Measurements from ENCODE around the gene PBX1. TPM values are rescaled to one million over a fixed set of nuclear protein-coding genes. Genes with fewer than 3 reads are reported as not detected.

PBX1 gene
- total RNA-seq, 1 donor from 2014 or later = 29.7 TPM

- Mint-ChIP-seq H3K36me3 (ENCODE audit: unreplicated experiment) (peaks cover 4% of the 10 kb centered on the region), H3K9me3 (ENCODE audit: unreplicated experiment) (no peaks in the 10 kb centered on the region), H3K4me3 (ENCODE audit: unreplicated experiment) (no peak overlapping the region), H3K27me3 (ENCODE audit: unreplicated experiment) (no peaks in the 10 kb centered on the region), H3K27ac (ENCODE audit: unreplicated experiment) (no peak overlapping the region), H3K4me1 (ENCODE audit: unreplicated experiment) (peaks cover 31% of the 10 kb centered on the region)
- TF ChIP-seq, protein P1, sequence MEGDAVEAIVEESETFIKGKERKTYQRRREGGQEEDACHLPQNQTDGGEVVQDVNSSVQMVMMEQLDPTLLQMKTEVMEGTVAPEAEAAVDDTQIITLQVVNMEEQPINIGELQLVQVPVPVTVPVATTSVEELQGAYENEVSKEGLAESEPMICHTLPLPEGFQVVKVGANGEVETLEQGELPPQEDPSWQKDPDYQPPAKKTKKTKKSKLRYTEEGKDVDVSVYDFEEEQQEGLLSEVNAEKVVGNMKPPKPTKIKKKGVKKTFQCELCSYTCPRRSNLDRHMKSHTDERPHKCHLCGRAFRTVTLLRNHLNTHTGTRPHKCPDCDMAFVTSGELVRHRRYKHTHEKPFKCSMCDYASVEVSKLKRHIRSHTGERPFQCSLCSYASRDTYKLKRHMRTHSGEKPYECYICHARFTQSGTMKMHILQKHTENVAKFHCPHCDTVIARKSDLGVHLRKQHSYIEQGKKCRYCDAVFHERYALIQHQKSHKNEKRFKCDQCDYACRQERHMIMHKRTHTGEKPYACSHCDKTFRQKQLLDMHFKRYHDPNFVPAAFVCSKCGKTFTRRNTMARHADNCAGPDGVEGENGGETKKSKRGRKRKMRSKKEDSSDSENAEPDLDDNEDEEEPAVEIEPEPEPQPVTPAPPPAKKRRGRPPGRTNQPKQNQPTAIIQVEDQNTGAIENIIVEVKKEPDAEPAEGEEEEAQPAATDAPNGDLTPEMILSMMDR (IDR thresholded peaks at IDR 0.05) = no peak
- no peak for DNase-seq (ENCODE audit: extremely low spot score, unreplicated experiment)
These were observed 36.2 kb downstream of the PBX1 start for GRCh38 chr1:164595212-164595611.

DNA sequence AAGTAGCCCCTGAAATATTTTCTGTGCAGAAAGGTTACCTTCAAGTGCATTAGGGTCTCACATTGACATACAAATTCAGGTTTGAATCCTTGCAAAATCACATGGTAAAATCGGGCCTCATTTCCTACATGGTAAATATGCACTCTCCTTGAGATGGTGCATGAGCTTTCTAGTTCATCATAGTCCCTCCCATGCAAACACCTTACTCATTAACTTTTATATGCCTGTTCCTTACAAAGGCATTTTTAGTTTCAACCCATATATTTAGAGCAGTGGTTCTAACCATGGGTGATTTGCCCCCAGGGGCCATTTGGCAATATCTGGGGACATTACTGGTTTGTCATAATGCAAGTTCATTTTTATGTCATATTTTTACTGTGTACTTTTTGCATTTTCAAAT, 37.2 kb downstream of the PBX1 start:
- DNase-seq (ENCODE audit: extremely low spot score, unreplicated experiment) = no peak
- Mint-ChIP-seq H3K4me3 (ENCODE audit: unreplicated experiment) (no peak overlapping the region), H3K36me3 (ENCODE audit: unreplicated experiment) (peaks cover 4% of the 10 kb centered on the region), H3K4me1 (ENCODE audit: unreplicated experiment) (peaks cover 29% of the 10 kb centered on the region), H3K9me3 (ENCODE audit: unreplicated experiment) (no peaks in the 10 kb centered on the region), H3K27ac (ENCODE audit: unreplicated experiment) (no peak overlapping the region), H3K27me3 (ENCODE audit: unreplicated experiment) (no peaks in the 10 kb centered on the region)
- TF ChIP-seq, protein P1 (IDR thresholded peaks at IDR 0.05) = no peak

DNA sequence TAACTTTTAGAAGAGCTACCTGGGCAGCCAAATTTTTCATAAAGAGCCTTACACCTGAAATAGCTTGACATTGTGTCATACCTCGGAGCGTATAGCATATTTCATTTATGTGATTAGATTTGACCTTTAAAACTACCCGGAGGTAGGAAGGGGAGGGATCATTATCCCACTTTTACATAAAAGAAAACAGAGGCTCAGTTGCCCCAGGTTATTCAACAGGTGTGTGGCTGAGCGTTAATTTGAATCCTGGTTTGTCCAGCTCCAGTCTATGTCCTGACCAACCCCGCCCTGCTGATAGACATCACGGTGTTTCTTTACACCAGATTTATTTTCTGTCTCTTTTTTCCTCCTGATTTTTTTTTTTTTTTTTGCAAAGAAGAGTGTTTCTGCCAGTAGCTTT, 39.7 kb downstream of the PBX1 start:
- no peak for DNase-seq (ENCODE audit: extremely low spot score, unreplicated experiment)
- no peak overlapping the region for H3K4me3 Mint-ChIP-seq (ENCODE audit: unreplicated experiment)
- peaks cover 30% of the 10 kb centered on the region for H3K4me1 Mint-ChIP-seq (ENCODE audit: unreplicated experiment)
- peaks cover 4% of the 10 kb centered on the region for H3K36me3 Mint-ChIP-seq (ENCODE audit: unreplicated experiment)
- no peaks in the 10 kb centered on the region for H3K9me3 Mint-ChIP-seq (ENCODE audit: unreplicated experiment)
- no peaks in the 10 kb centered on the region for H3K27me3 Mint-ChIP-seq (ENCODE audit: unreplicated experiment)
- TF ChIP-seq, protein P1 (IDR thresholded peaks at IDR 0.05) = no peak
- H3K27ac Mint-ChIP-seq (ENCODE audit: unreplicated experiment) = no peak overlapping the region

- H3K36me3 Mint-ChIP-seq (ENCODE audit: unreplicated experiment) = peaks cover 4% of the 10 kb centered on the region
- H3K9me3 Mint-ChIP-seq (ENCODE audit: unreplicated experiment) = no peaks in the 10 kb centered on the region
- H3K27me3 Mint-ChIP-seq (ENCODE audit: unreplicated experiment) = no peaks in the 10 kb centered on the region
- DNase-seq (ENCODE audit: extremely low spot score, unreplicated experiment) = no peak
- H3K4me1 Mint-ChIP-seq (ENCODE audit: unreplicated experiment) = peaks cover 30% of the 10 kb centered on the region
- TF ChIP-seq, protein P1 (IDR thresholded peaks at IDR 0.05) = no peak
- no peak overlapping the region for H3K27ac Mint-ChIP-seq (ENCODE audit: unreplicated experiment)
- no peak overlapping the region for H3K4me3 Mint-ChIP-seq (ENCODE audit: unreplicated experiment)
These were observed 40.3 kb downstream of the PBX1 start for GRCh38 chr1:164599272-164599671.

- H3K4me1 Mint-ChIP-seq (ENCODE audit: unreplicated experiment) = peaks cover 30% of the 10 kb centered on the region
- DNase-seq (ENCODE audit: extremely low spot score, unreplicated experiment) = no peak
- no peak overlapping the region for H3K4me3 Mint-ChIP-seq (ENCODE audit: unreplicated experiment)
These were observed 42.6 kb downstream of the PBX1 start for GRCh38 chr1:164601399-164602100.

More at GRCh38 chr1:164601399-164602100, 42.6 kb downstream of the PBX1 start:
- H3K9me3 Mint-ChIP-seq (ENCODE audit: unreplicated experiment) = no peaks in the 10 kb centered on the region
- no peaks in the 10 kb centered on the region for H3K27me3 Mint-ChIP-seq (ENCODE audit: unreplicated experiment)
- H3K36me3 Mint-ChIP-seq (ENCODE audit: unreplicated experiment) = peaks cover 6% of the 10 kb centered on the region
- TF ChIP-seq, protein P1 (IDR thresholded peaks at IDR 0.05) = no peak
- H3K27ac Mint-ChIP-seq (ENCODE audit: unreplicated experiment) = no peak overlapping the region

Data from osteocyte (in vitro differentiated cells).